ENCODE results near the gene VSX2.

Gene VSX2

GRCh38 chr14:74308695-74309094 is 69.4 kb downstream of the VSX2 start:
- no peak overlapping the region for H3K4me3 ChIP-seq (ENCODE audit: control insufficient read depth, low read depth, low read length)
- DNase-seq (ENCODE audit: low read depth), result no peak
- TF ChIP-seq CTCF (conservative IDR thresholded peaks at IDR 0.05; ENCODE audit: control insufficient read depth, insufficient read depth, low read depth, low read length), result no peak

- no peak for DNase-seq (ENCODE audit: low read depth)
- TF ChIP-seq CTCF (conservative IDR thresholded peaks at IDR 0.05; ENCODE audit: control insufficient read depth, insufficient read depth, low read depth, low read length), result no peak
- no peak overlapping the region for H3K4me3 ChIP-seq (ENCODE audit: control insufficient read depth, low read depth, low read length)
Measured at GRCh38 chr14:74309125-74310022, 70.1 kb downstream of the VSX2 start.

- no peak overlapping the region for H3K4me3 ChIP-seq (ENCODE audit: control insufficient read depth, low read depth, low read length)
- no peak for DNase-seq (ENCODE audit: low read depth)
- no peak for TF ChIP-seq CTCF (conservative IDR thresholded peaks at IDR 0.05; ENCODE audit: control insufficient read depth, insufficient read depth, low read depth, low read length)
Measured at GRCh38 chr14:74312161-74312560, 72.9 kb downstream of the VSX2 start.

Measured in fibroblast of mammary gland (primary cell).